Kidney (tissue), 14 donors: ENCODE data around the gene ZNF792. TPM values are rescaled to one million over a fixed set of nuclear protein-coding genes. Genes with fewer than 3 reads are reported as not detected.

Experiments
- DNase-seq, 5 donors: peaks; one replicate each; pipeline ENCODE4 v3.0.0-alpha.2; 2013 to 2020
- FAIRE-seq: peaks from 2 replicates; lab custom pipeline; 2012; peaks lifted over from hg19 to GRCh38; lab: Jason Lieb, UNC
- H3K27ac ChIP-seq, 2 donors: one replicate each; pipeline ENCODE4 v1.7.0; 2013; ENCODE audit warnings: low read depth in 2 of 2, low read length in 2 of 2, inconsistent platforms in 1 of 2
- H3K27me3 ChIP-seq: one replicate; pipeline ENCODE4 v1.7.1; 2013; ENCODE audit warnings: low read length, inconsistent platforms; ENCODE audit not compliant: control insufficient read depth, insufficient read depth
- H3K36me3 ChIP-seq, 3 donors: one replicate each; pipeline versions ENCODE4 v1.7.0 to v1.7.1; 2013; ENCODE audit warnings: low read length in 3 of 3, control low read depth in 1 of 3, inconsistent platforms in 1 of 3; ENCODE audit not compliant: insufficient read depth in 3 of 3, control insufficient read depth in 2 of 3
- H3K4me1 ChIP-seq, 3 donors: one replicate each; pipeline versions ENCODE4 v1.7.0 to v1.7.1; 2013; ENCODE audit warnings: low read length in 3 of 3, inconsistent platforms in 1 of 3, low read depth in 1 of 3; ENCODE audit not compliant: control insufficient read depth in 2 of 3, insufficient read depth in 2 of 3
- H3K4me3 ChIP-seq, 3 donors: one replicate each; pipeline versions ENCODE4 v1.7.0 to v1.8.1; 2013; ENCODE audit warnings: low read length in 3 of 3, control low read depth in 1 of 3, inconsistent platforms in 1 of 3
- H3K9ac ChIP-seq, 3 donors: one replicate each; pipeline versions ENCODE4 v1.7.0 to v1.7.1; 2013; ENCODE audit warnings: low read length in 3 of 3, control low read depth in 1 of 3, inconsistent platforms in 1 of 3
- H3K9me3 ChIP-seq, 3 donors: one replicate each; pipeline versions ENCODE4 v1.7.0 to v1.7.1; 2013; ENCODE audit warnings: low read length in 3 of 3, control low read depth in 1 of 3, inconsistent platforms in 1 of 3; ENCODE audit not compliant: control insufficient read depth in 2 of 3, insufficient read depth in 1 of 3
- CTCF ChIP-seq: IDR thresholded peaks from 3 replicates; pipeline ENCODE4 v1.5.1; 2012; ENCODE audit warnings: mild to moderate bottlenecking, moderate library complexity, borderline replicate concordance; ENCODE audit not compliant: insufficient read depth; ENCODE audit errors: extremely low read depth
- intact Hi-C: fragments of 100-400 bp; cut with DNase I; formaldehyde crosslinking; loops from one replicate; pipeline ENCODE4 v1.11.1; 2022
- polyA plus RNA-seq: library from polyadenylated mRNA; stranded (reverse); fragments of 350-450 nt; fragmentation: Illumina TruSeq; extraction: RNeasy Lipid Tissue Mini Kit (QIAGEN cat#74804); gene quantifications from one replicate; pipeline ENCODE4 v1.2.3, GENCODE V29; 2014; ENCODE audit warnings: low read depth, low replicate concordance; ENCODE audit not compliant: insufficient read depth
- total RNA-seq: library from RNA; stranded (reverse); fragmentation: NEBNext Ultra II Directional; extraction: Animal tissue kit (Norgen Biotek cat#: 25700); gene quantifications from one replicate; pipeline ENCODE4 v1.2.1, GENCODE V29; 2021
- donor health status: control.
- donor health status: control.
- donor health status: control.
- donor health status: control.
- donor health status: control.
- donor health status: DM: yes; HTN: yes; CAD: no.
- donor health status: Normal renal cell carcinoma (clear cell type).

The ZNF792 gene
- total and polyA plus RNA-seq, 2 donors from 2014 or later, result 2.0 to 9.1 TPM

DNA sequence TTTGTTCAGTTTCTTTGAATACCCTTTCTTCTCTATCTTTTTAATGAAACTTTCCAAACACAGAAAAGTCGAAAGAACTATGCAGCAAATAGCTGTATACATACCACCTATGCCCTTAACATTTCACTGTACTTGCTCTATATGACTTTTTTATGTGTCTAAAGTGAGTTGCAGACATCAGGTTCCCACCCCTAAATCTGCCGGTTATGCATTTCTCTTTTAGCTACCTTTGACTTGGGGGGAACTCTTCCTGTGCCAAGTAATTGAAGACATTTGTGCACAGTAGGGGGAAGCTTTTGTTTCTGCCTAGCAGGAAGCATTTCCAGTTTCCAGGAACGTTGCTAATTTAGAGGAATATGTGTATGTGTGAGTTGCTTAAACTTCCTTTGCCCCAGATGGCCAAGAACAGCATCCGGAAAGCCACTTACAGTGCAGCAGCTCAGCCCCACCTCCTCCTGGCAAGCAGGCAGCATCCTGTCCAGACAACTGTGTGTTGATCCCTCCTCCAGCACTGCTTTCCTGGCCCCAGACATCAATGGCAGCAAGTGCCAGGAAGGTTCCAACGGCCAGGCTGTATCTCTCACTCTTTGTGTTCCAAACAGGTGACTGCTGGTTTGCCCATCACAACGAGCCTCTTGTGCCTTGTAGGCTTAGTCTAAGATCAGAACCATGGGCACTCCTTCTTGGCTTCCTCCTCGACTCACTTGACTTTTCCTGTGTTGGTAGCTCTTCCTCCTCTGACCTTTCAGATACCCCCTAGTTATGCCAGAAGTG is 21.4 kb upstream of the ZNF792 start:
- Histone ChIP-seq H3K27ac (peak overlapping the region; percentile 45 to 49), H3K4me3 (no peak overlapping the region), H3K4me1 (no peaks in the 10 kb centered on the region), H3K9ac (no peak overlapping the region), H3K36me3 (no peaks in the 10 kb centered on the region), H3K27me3 (no peaks in the 10 kb centered on the region), H3K9me3 (no peaks in the 10 kb centered on the region)
- FAIRE-seq (no peak), DNase-seq (peak in 4 of 5 donors; percentile 28 to 76 (median 54))
- no peak for TF ChIP-seq CTCF
- intact Hi-C loops, result no loop called here

DNA sequence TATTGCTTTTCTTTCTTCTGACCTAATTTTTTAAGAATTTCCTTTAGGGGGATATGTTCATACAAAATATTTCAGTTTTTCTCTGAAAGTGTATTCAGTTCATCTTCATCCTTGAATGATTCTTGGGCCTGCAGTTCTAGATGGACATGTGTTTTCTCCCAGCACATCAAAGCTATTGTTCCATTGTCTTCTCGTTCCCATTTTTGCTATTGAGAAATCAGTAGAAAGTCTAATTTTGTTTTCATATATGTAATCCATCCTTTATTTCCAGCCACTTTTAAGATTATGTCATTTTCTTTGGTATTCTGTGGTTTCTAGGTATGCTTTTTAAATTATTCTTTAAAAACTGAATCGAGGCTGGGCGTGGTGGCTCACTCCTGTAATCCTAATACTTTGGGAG is 20.3 kb upstream of the ZNF792 start:
- Histone ChIP-seq H3K4me3 (no peak overlapping the region), H3K27me3 (no peaks in the 10 kb centered on the region), H3K9ac (no peak overlapping the region), H3K4me1 (no peaks in the 10 kb centered on the region), H3K36me3 (no peaks in the 10 kb centered on the region), H3K27ac (no peak overlapping the region), H3K9me3 (no peaks in the 10 kb centered on the region)
- intact Hi-C loops, result no loop called here
- no peak for TF ChIP-seq CTCF
- no peak for DNase-seq
- no peak for FAIRE-seq

- H3K4me1 ChIP-seq, result no peaks in the 10 kb centered on the region
- H3K4me3 ChIP-seq, result no peak overlapping the region
- H3K9ac ChIP-seq, result no peak overlapping the region
- H3K27ac ChIP-seq, result no peak overlapping the region
- intact Hi-C loops, result no loop called here
- no peaks in the 10 kb centered on the region for H3K36me3 ChIP-seq
- DNase-seq, result peak in 2 of 5 donors; percentile 4 to 22
- H3K9me3 ChIP-seq, result no peaks in the 10 kb centered on the region
- FAIRE-seq, result no peak
- TF ChIP-seq CTCF, result no peak
- H3K27me3 ChIP-seq, result no peaks in the 10 kb centered on the region
These were observed 19.8 kb upstream of the ZNF792 start for GRCh38 chr19:34983786-34984185.
